Globus pallidus (tissue), 1 donor: Measurements from ENCODE around the gene CEACAM8.
"Not testable (repeated sequence)": the region's sequence is repeated elsewhere in the genome, so short reads cannot be mapped to it uniquely, and the experiment has no call there.

Source experiments
- DNase-seq: peaks from one replicate; pipeline ENCODE4 v3.0.0-alpha.2; 2015; ENCODE audit warnings: low spot score

Gene CEACAM8

DNA sequence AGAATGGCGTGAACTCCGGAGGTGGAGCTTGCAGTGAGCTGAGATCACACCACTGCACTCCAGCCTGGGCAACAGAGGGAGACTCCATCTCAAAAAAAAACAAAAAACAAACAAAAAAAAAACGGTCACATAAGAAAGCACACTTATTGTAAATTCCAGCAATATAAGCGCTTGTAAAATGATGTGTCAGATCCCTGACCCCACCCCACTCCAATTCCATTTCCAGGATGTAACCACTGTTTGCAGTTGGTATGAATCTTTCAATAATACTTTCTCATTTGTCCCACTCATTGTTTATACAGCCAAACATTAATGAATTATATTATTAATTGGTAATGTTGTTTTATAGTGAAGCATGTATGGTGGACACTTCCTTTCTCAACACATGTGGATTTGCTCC lies 50.6 kb downstream of the CEACAM8 start:
- no peak for DNase-seq

DNA sequence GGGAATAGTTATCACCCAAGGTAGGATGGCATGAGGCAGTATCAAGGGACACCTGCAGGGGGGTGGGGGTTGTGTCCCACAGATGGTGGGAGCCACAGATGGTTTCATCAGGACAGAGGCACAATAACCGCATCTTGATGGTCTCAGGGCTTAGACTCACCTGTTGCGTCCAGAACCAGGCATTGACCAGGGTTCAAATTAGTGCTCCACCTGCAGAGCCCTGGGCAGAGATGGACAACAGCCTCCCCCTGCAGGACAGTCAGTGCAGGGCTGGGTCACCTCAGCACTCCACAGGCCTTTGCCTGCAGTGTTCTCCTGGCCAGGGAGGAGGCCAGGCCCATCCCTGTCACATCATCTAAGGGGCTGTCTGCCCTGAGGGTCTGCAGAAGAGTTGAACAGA lies 51.9 kb downstream of the CEACAM8 start:
- no peak for DNase-seq

DNA sequence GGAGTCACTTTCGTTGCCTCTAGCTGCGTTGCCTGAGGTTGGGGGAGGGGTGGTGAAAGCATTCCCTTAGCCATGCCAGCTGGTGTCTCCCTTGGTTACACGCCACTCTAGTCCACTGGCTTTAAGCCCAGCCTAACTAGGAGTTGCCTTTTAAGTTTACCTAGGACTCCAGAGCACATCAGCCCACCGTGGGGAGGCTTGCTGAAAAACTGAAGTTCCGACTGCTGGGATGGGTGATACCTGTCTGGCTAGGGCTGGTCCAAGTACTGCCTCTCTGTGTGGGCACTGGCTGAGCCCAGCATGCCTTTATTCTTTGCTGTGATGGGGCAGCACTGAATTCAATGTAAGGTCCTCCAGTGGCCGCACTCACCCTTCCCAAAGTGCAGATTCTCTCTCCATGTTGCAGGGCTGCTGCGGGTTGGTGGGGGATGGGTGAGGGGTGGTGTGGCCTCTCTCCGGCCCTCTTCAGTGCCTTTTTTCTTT lies 54.6 kb downstream of the CEACAM8 start:
- DNase-seq, result no peak

DNA sequence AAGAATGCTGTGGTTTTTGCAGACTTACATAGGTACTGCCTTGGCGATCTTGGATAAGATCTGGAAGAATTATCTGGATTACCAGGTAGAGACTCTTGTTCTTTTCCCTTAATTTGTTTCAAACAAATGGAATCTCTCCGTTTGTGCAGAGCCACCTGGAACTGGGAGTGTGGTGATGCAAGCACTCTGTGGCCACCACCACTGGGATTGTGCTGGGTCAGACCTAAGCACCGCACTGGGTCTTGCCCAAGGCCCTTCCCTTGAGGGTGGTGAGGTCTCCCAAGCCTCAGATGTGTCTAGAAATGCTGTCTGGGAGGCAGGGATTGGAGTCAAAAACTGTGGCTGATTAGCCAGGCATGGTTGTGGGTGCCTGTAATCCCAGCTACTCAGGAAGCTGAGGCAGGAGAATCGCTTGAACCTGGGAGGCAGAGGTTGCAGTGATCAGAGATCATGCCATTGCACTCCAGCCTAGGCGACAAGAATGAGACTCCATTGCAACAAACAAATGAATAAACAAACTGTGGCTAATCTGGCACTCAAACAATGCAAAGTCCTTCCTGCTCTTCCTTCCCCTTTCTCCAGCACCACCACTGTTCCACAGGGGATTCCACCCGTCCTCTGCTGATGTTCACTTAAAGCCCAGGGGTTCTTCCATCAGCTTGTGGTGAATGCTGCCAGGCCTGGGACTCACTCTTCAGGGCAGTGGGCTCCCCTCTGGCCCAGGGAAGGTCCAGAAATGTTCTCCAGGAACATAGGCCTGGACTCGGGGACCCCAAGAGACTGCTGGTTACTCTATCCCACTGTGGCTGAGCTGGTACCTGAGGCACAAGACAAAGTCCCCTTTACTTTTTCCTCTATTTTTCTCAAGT lies 55.6 kb downstream of the CEACAM8 start:
- no peak for DNase-seq

DNA sequence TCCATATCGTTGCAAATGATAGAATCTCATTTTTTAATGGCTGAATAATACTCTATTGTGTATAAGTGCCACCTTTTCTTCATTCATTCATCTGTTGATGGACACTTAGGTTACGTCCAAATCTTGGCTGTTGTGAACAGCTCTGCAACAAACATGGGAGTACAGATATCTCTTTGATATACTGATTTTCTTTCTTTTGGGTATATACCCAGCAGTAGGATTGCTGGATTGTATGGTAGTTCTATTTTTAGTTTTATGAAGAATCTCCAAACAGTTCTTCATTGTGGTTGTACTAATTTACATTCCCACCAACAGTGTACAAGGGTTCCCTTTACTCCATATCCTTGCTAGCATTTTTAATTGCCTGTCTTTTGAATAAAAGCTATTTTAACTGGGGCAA lies 59.4 kb downstream of the CEACAM8 start:
- DNase-seq, result not testable (repeated sequence)

DNA sequence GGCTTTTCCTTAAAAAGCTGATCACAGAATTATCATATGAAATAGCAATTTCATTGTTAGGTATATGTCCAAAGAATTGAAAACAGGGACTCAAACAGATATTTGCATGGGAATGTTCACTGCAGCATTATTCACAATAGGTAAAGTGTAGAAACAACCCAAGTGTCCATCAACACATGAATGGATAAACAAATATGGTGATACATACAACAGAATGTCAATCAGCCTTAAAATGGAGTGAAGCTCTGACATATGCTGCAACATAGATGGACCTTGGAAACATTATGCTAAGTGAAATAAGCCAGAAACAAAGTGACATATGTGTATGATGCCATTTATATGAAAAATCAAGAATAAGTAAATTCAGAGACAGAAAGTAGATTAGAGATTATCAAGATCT lies 60.3 kb downstream of the CEACAM8 start:
- DNase-seq, result no peak

DNA sequence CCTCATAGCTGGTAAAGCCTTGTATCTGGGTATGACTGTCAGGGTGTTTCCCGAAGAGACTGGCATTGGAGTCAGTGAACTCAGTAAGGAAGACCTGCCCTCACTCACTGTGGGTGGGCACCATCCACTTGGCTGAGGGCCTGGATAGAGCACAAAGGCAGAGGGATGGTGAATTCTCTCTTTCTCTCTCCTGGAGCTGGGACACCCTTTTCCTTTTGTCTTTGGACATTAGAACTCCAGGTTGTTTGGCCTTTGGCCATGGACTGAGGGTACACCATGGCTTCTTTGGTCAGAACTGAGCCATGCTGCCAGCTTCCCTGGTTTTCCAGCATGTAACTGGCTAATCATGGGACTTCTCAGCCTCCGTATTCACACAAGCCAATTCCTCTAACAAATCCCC lies 61.8 kb downstream of the CEACAM8 start:
- DNase-seq, result peak; percentile 27

DNA sequence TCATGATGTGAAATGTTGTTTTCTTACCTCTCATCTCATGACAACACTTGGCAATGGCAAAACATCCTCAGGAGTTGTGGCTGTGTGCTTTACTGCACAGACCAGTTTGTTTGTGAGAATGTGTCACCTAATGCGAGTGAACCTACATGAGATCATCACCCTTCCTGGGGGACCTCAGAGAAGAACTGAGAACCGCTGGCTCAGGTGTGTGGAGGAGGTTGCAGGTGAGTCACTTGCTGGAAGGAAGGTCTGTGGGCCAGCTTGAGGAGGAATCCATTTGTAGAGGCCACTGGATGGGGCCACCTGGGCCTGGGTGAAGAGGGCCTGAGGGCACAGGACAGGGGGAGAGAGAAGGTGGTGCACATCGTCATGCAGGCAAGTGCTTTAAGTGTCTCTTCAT lies 63.4 kb downstream of the CEACAM8 start:
- DNase-seq, result no peak
